ENCODE data around the gene ACP3.

ACP3 gene

GRCh38 chr3:132405609-132406299 lies 88.5 kb downstream of the ACP3 start:
- no peak for FAIRE-seq
- no peak for DNase-seq (ENCODE audit: low spot score)

DNA sequence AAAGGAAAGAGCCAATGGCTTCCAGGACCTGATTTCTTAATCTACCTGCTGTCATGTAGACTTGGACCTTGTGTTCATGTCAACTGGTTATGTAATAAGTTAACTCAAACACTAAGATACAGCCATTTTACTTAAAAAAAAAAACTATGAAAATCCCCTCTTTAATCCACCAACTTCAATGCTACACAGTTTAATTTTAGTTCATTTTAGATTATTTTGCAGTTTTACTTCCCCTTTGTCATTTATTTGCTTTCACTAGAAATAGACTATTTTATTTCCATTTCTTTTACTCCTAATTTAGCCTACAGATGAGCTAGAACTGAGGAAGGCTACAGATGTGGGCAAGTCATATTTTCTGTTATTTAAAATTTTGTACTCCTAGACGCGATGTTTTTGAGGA lies 89.4 kb downstream of the ACP3 start:
- FAIRE-seq = no peak
- DNase-seq (ENCODE audit: low spot score) = no peak

- no peak for FAIRE-seq
- DNase-seq (ENCODE audit: low spot score) = no peak
These were observed 89.8 kb downstream of the ACP3 start for GRCh38 chr3:132407025-132407424.

Measured in RCC 7860 (cell line).